Effector memory CD8-positive, alpha-beta T cell (primary cell): ENCODE measurements around the gene RAPGEF6.

Source experiments
- ATAC-seq: fragments of 150-1000 bp; cut with Tn5 transposase; replicated peaks from 2 replicates; pipeline ENCODE4 v1.10.0; 2021; ENCODE audit warnings: mild to moderate bottlenecking, moderate library complexity
- DNase-seq, 3 experiments: peaks; one replicate each; pipeline ENCODE4 v3.0.0; 2021
- H3K27ac Mint-ChIP-seq, 2 donors: one replicate each; pipeline ENCODE4 v1.8.0; 2022; ENCODE audit warnings: mild to moderate bottlenecking in 2 of 2, mixed read lengths in 2 of 2, moderate library complexity in 2 of 2
- H3K27me3 Mint-ChIP-seq, 2 donors: one replicate each; pipeline ENCODE4 v1.8.0; 2022; ENCODE audit warnings: mixed read lengths in 2 of 2
- H3K36me3 Mint-ChIP-seq: one replicate; pipeline ENCODE4 v1.8.0; 2022; ENCODE audit warnings: mild to moderate bottlenecking, moderate library complexity, mixed read lengths; ENCODE audit not compliant: insufficient read depth
- H3K4me1 Mint-ChIP-seq, 2 donors: one replicate each; pipeline ENCODE4 v1.8.0; 2022; ENCODE audit warnings: low read depth in 2 of 2, mixed read lengths in 2 of 2
- H3K4me3 Mint-ChIP-seq, 2 donors: one replicate each; pipeline ENCODE4 v1.8.0; 2022; ENCODE audit warnings: mild to moderate bottlenecking in 2 of 2, mixed read lengths in 2 of 2, moderate library complexity in 2 of 2
- H3K9me3 Mint-ChIP-seq, 2 donors: one replicate each; pipeline ENCODE4 v1.8.0; 2022; ENCODE audit warnings: mixed read lengths in 2 of 2

RAPGEF6 gene

GRCh38 chr5:131473731-131474130 is 161.3 kb downstream of the RAPGEF6 start:
- Mint-ChIP-seq H3K36me3 (peaks cover 58% of the 10 kb centered on the region), H3K4me3 (no peak overlapping the region), H3K27me3 (no peaks in the 10 kb centered on the region), H3K9me3 (no peaks in the 10 kb centered on the region), H3K27ac (peak overlapping the region; percentile 47 to 49), H3K4me1 (peaks cover 5 to 6% of the 10 kb centered on the region in 2 donors)
- ATAC-seq (no peak), DNase-seq (no peak)

- no peak for ATAC-seq
- no peak overlapping the region for H3K4me3 Mint-ChIP-seq
- H3K36me3 Mint-ChIP-seq = peaks cover 47% of the 10 kb centered on the region
- no peak overlapping the region for H3K27ac Mint-ChIP-seq
- H3K9me3 Mint-ChIP-seq = no peaks in the 10 kb centered on the region
- peaks cover 5 to 11% of the 10 kb centered on the region in 2 donors for H3K4me1 Mint-ChIP-seq
- no peak for DNase-seq
- no peaks in the 10 kb centered on the region for H3K27me3 Mint-ChIP-seq
These were observed 168.8 kb downstream of the RAPGEF6 start for GRCh38 chr5:131466171-131466766.

- Mint-ChIP-seq H3K9me3 (no peaks in the 10 kb centered on the region), H3K4me3 (no peak overlapping the region), H3K36me3 (peaks cover 47% of the 10 kb centered on the region), H3K27ac (no peak overlapping the region), H3K27me3 (no peaks in the 10 kb centered on the region), H3K4me1 (peaks cover 4 to 14% of the 10 kb centered on the region in 2 donors)
- ATAC-seq (no peak), DNase-seq (no peak)
These were observed 171.4 kb downstream of the RAPGEF6 start for GRCh38 chr5:131463656-131464055.

- Mint-ChIP-seq H3K4me1 (peaks cover 4 to 14% of the 10 kb centered on the region in 2 donors), H3K4me3 (no peak overlapping the region), H3K9me3 (no peaks in the 10 kb centered on the region), H3K27ac (no peak overlapping the region), H3K36me3 (peaks cover 40% of the 10 kb centered on the region), H3K27me3 (no peaks in the 10 kb centered on the region)
- no peak for ATAC-seq
- no peak for DNase-seq
These were observed 172.6 kb downstream of the RAPGEF6 start for GRCh38 chr5:131462454-131462853.

GRCh38 chr5:131461742-131462141 is 173.3 kb downstream of the RAPGEF6 start:
- Mint-ChIP-seq H3K9me3 (no peaks in the 10 kb centered on the region), H3K36me3 (peaks cover 38% of the 10 kb centered on the region), H3K4me3 (no peak overlapping the region), H3K4me1 (peaks cover 4 to 11% of the 10 kb centered on the region in 2 donors), H3K27ac (no peak overlapping the region), H3K27me3 (no peaks in the 10 kb centered on the region)
- no peak for ATAC-seq
- DNase-seq = no peak

- H3K4me1 Mint-ChIP-seq = peaks cover 4 to 9% of the 10 kb centered on the region in 2 donors
- no peaks in the 10 kb centered on the region for H3K27me3 Mint-ChIP-seq
- ATAC-seq = no peak
- no peak overlapping the region for H3K4me3 Mint-ChIP-seq
- H3K36me3 Mint-ChIP-seq = peaks cover 35% of the 10 kb centered on the region
- H3K9me3 Mint-ChIP-seq = no peaks in the 10 kb centered on the region
- no peak for DNase-seq
- H3K27ac Mint-ChIP-seq = no peak overlapping the region
These were observed 174.0 kb downstream of the RAPGEF6 start for GRCh38 chr5:131460867-131461572.

- Mint-ChIP-seq H3K36me3 (peaks cover 40% of the 10 kb centered on the region), H3K4me1 (peaks cover 4 to 9% of the 10 kb centered on the region in 2 donors), H3K27ac (no peak overlapping the region), H3K4me3 (no peak overlapping the region), H3K27me3 (no peaks in the 10 kb centered on the region), H3K9me3 (no peaks in the 10 kb centered on the region)
- DNase-seq (no peak), ATAC-seq (no peak)
These were observed 174.9 kb downstream of the RAPGEF6 start for GRCh38 chr5:131460133-131460532.

GRCh38 chr5:131459216-131459615 is 175.8 kb downstream of the RAPGEF6 start:
- Mint-ChIP-seq H3K9me3 (no peaks in the 10 kb centered on the region), H3K27me3 (no peaks in the 10 kb centered on the region), H3K36me3 (peaks cover 43% of the 10 kb centered on the region), H3K4me3 (no peak overlapping the region), H3K4me1 (peaks cover 5 to 9% of the 10 kb centered on the region in 2 donors), H3K27ac (peak overlapping the region; percentile 13 to 65)
- DNase-seq = no peak
- no peak for ATAC-seq

- Mint-ChIP-seq H3K36me3 (peaks cover 45% of the 10 kb centered on the region), H3K4me3 (no peak overlapping the region), H3K4me1 (peaks cover 5 to 9% of the 10 kb centered on the region in 2 donors), H3K9me3 (no peaks in the 10 kb centered on the region), H3K27me3 (no peaks in the 10 kb centered on the region), H3K27ac (peak overlapping the region in 1 of 2 donors; percentile 59)
- no peak for ATAC-seq
- no peak for DNase-seq
These were observed 177.8 kb downstream of the RAPGEF6 start for GRCh38 chr5:131457193-131457592.

GRCh38 chr5:131450941-131451340 is 184.1 kb downstream of the RAPGEF6 start:
- DNase-seq = no peak
- H3K4me3 Mint-ChIP-seq = no peak overlapping the region
- H3K36me3 Mint-ChIP-seq = peaks cover 60% of the 10 kb centered on the region
- H3K27me3 Mint-ChIP-seq = no peaks in the 10 kb centered on the region
- no peak for ATAC-seq
- no peaks in the 10 kb centered on the region for H3K9me3 Mint-ChIP-seq
- H3K27ac Mint-ChIP-seq = peak overlapping the region; percentile 22 to 32
- peaks cover 1 to 4% of the 10 kb centered on the region in 2 donors for H3K4me1 Mint-ChIP-seq

GRCh38 chr5:131441184-131441583 is 193.8 kb downstream of the RAPGEF6 start:
- ATAC-seq = no peak
- DNase-seq = no peak
- H3K9me3 Mint-ChIP-seq = no peaks in the 10 kb centered on the region
- peak overlapping the region; percentile 0 to 31 for H3K27ac Mint-ChIP-seq
- H3K4me1 Mint-ChIP-seq = peaks cover 0 to 9% of the 10 kb centered on the region in 2 donors
- no peak overlapping the region for H3K4me3 Mint-ChIP-seq
- H3K36me3 Mint-ChIP-seq = peaks cover 83% of the 10 kb centered on the region
- H3K27me3 Mint-ChIP-seq = no peaks in the 10 kb centered on the region

GRCh38 chr5:131436081-131436480 is 198.9 kb downstream of the RAPGEF6 start:
- Mint-ChIP-seq H3K4me3 (no peak overlapping the region), H3K36me3 (peaks cover 85% of the 10 kb centered on the region), H3K9me3 (no peaks in the 10 kb centered on the region), H3K27me3 (no peaks in the 10 kb centered on the region), H3K27ac (peak overlapping the region; percentile 4 to 46), H3K4me1 (peaks cover 0 to 7% of the 10 kb centered on the region in 2 donors)
- DNase-seq (no peak), ATAC-seq (no peak)

GRCh38 chr5:131433109-131433508 is 201.9 kb downstream of the RAPGEF6 start:
- no peak for DNase-seq
- Mint-ChIP-seq H3K4me1 (peaks cover 0 to 10% of the 10 kb centered on the region in 2 donors), H3K27ac (peak overlapping the region; percentile 19 to 20), H3K27me3 (no peaks in the 10 kb centered on the region), H3K4me3 (no peak overlapping the region), H3K36me3 (peaks cover 87% of the 10 kb centered on the region), H3K9me3 (no peaks in the 10 kb centered on the region)
- no peak for ATAC-seq

GRCh38 chr5:131431794-131432193 is 203.2 kb downstream of the RAPGEF6 start:
- H3K9me3 Mint-ChIP-seq = no peaks in the 10 kb centered on the region
- no peak overlapping the region for H3K4me3 Mint-ChIP-seq
- peaks cover 3 to 7% of the 10 kb centered on the region in 2 donors for H3K4me1 Mint-ChIP-seq
- H3K27me3 Mint-ChIP-seq = no peaks in the 10 kb centered on the region
- DNase-seq (no peak), ATAC-seq (no peak)
- H3K27ac Mint-ChIP-seq = no peak overlapping the region
- H3K36me3 Mint-ChIP-seq = peaks cover 87% of the 10 kb centered on the region
